Lower leg skin (tissue), 4 donors: ENCODE measurements around the gene RGS12. TPM values are rescaled to one million over a fixed set of nuclear protein-coding genes. Genes with fewer than 3 reads are reported as not detected.

Experiments used
- DNase-seq, 2 donors: peaks; one replicate each; pipeline ENCODE4 v3.0.0-alpha.2; 2019; ENCODE audit warnings: low spot score in 2 of 2
- H3K4me3 ChIP-seq: fragments of 200-600 bp; sonication (generic); 2 replicates; pipeline ENCODE4 v1.5.1; 2017; ENCODE audit warnings: mild to moderate bottlenecking, low read depth; ENCODE audit not compliant: poor library complexity, severe bottlenecking
- CTCF ChIP-seq, 3 donors: fragments of 450-650 bp; IDR thresholded peaks; one replicate each; pipeline ENCODE4 v1.5.1; 2016; ENCODE audit warnings: antibody characterized with exemption in 3 of 3, mild to moderate bottlenecking in 3 of 3, moderate library complexity in 2 of 3
- POLR2A ChIP-seq, 2 donors: fragments of 450-650 bp; IDR thresholded peaks; one replicate each; pipeline ENCODE4 v1.6.1; 2016 to 2017; ENCODE audit warnings: antibody characterized with exemption in 2 of 2, mild to moderate bottlenecking in 1 of 2, moderate library complexity in 1 of 2
- WGBS, 2 donors: methylation state at CpG; one replicate each; pipeline ENCODE4 v1.1.5; 2018; 5-methylcytosine and 5-hydroxymethylcytosine counted together
- intact Hi-C: fragments of 100-400 bp; cut with DNase I; formaldehyde crosslinking; loops from one replicate; pipeline ENCODE4 v1.15.0; 2023; ENCODE audit warnings: low total_unique reads
- total RNA-seq, 4 donors: library from RNA; depleted of rRNA; stranded (reverse); fragments of >200 nt; gene quantifications; one replicate each; pipeline ENCODE4 v1.1.0, GENCODE V29; 2016

Gene RGS12
- total RNA-seq, 4 donors from 2014 or later = 47.5 to 92.6 (median 80.6) TPM

GRCh38 chr4:3293401-3294391 lies 875 bp downstream of the RGS12 start:
- H3K4me3 ChIP-seq = peak overlapping the region; percentile 44
- intact Hi-C loops = no loop called here
- TF ChIP-seq POLR2A (IDR thresholded peaks at IDR 0.05) (no peak), CTCF (IDR thresholded peaks at IDR 0.05) (no peak)
- peak in 1 of 2 donors; percentile 88 for DNase-seq
- WGBS, 2 donors = 24 to 30% methylated on average over 23 to 24 of the region's 42 CpGs

- peak in 1 of 2 donors; percentile 85 for DNase-seq
- 83 to 91% methylated on average over 19 of the region's 19 CpGs for WGBS, 2 donors
- no peak for TF ChIP-seq POLR2A (IDR thresholded peaks at IDR 0.05)
- no peak for TF ChIP-seq CTCF (IDR thresholded peaks at IDR 0.05)
- H3K4me3 ChIP-seq = no peak overlapping the region
- intact Hi-C loops = no loop called here
These were observed 1.8 kb downstream of the RGS12 start for GRCh38 chr4:3294401-3295241.

GRCh38 chr4:3295837-3296624 lies 3.2 kb downstream of the RGS12 start:
- intact Hi-C loops = no loop called here

GRCh38 chr4:3296651-3297050 lies 3.8 kb downstream of the RGS12 start:
- peak in 1 of 2 donors; percentile 80 for DNase-seq
- 84 to 85% methylated on average over 8 of the region's 8 CpGs for WGBS, 2 donors
- H3K4me3 ChIP-seq = no peak overlapping the region
- intact Hi-C loops = no loop called here
- TF ChIP-seq CTCF (IDR thresholded peaks at IDR 0.05) (no peak), POLR2A (IDR thresholded peaks at IDR 0.05) (no peak)

More at GRCh38 chr4:3295837-3296624, 3.2 kb downstream of the RGS12 start:
- peak in 1 of 2 donors; percentile 83 for DNase-seq
- no peak overlapping the region for H3K4me3 ChIP-seq
- WGBS, 2 donors = 92 to 94% methylated on average over 12 of the region's 12 CpGs
- no peak for TF ChIP-seq POLR2A (IDR thresholded peaks at IDR 0.05)
- TF ChIP-seq CTCF (IDR thresholded peaks at IDR 0.05) = no peak
